ENCODE results near the gene ALPK3.
"Not testable (repeated sequence)": the region's sequence is repeated elsewhere in the genome, so short reads cannot be mapped to it uniquely, and the experiment has no call there.

Gene ALPK3

DNA sequence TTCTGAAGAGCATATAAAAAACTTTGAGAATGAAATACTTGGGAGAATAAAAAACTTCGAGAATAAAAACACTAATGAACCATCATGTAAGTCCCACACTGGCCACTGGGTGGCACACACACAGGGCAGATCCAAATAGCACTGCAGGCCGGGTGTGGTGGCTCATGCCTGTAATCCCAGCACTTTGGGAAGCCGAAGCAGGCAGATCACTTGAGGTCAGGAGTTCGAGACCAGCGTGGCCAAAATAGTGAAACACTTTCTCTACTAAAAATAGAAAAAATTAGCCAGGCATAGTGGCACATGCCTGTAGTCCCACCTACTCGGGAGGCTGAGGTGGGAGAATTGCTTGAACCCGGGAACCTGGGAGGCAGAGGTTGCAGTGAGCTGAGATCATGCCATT lies 28.5 kb downstream of the ALPK3 start:
- H3K79me2 ChIP-seq (ENCODE audit: low read length); H3K36me3 ChIP-seq (replicated peaks; ENCODE audit: low read depth, low read length); H3K27ac ChIP-seq (ENCODE audit: low read length); H3K4me3 ChIP-seq (ENCODE audit: low read length); H3K9ac ChIP-seq (ENCODE audit: low read length); H4K20me1 ChIP-seq (ENCODE audit: insufficient read depth, low read length); H3K4me2 ChIP-seq (ENCODE audit: low read length); H2AFZ ChIP-seq (ENCODE audit: low read depth, low read length); H3K4me1 ChIP-seq (ENCODE audit: low read length); H3K9me3 ChIP-seq (ENCODE audit: insufficient read depth, low read length); H3K27me3 ChIP-seq (ENCODE audit: low read depth, low read length): not testable (repeated sequence)
- TF ChIP-seq CTCF (IDR thresholded peaks at IDR 0.05; ENCODE audit: low read depth, low read length) = peak; percentile 70

DNA sequence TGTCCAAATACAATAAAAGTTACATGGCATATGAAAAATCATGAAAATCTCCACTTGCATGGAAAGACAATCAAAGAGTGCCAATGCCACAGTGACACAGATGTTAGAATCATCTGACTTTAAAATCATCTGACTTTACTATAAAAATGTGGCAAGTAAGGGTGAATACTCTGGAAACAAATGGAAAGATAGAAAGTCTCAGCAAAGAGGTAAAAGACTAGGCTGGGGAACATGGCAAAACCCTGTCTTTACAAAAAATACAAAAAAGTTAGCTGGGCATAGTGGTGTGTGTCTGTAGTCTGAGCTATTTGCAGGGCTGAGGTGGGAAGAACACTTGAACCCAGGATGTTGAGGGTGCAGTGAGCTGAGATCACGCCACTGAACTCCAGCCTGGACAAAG lies 29.1 kb downstream of the ALPK3 start:
- no peaks in the 10 kb centered on the region for H3K36me3 ChIP-seq (replicated peaks; ENCODE audit: low read depth, low read length)
- H3K79me2 ChIP-seq (ENCODE audit: low read length) = no peaks in the 10 kb centered on the region
- H3K4me1 ChIP-seq (ENCODE audit: low read length) = no peaks in the 10 kb centered on the region
- peaks cover 7% of the 10 kb centered on the region; the same call in 1 of the 2 replicates for H3K9me3 ChIP-seq (ENCODE audit: insufficient read depth, low read length)
- no peak for TF ChIP-seq EZH2phosphoT487 (IDR thresholded peaks at IDR 0.05; ENCODE audit: low read depth)
- no peak for TF ChIP-seq CTCF (IDR thresholded peaks at IDR 0.05; ENCODE audit: low read depth, low read length)
- H3K27me3 ChIP-seq (ENCODE audit: low read depth, low read length) = no peaks in the 10 kb centered on the region
- no peak overlapping the region for H3K4me3 ChIP-seq (ENCODE audit: low read length)
- H3K27ac ChIP-seq (ENCODE audit: low read length) = no peak overlapping the region
- H4K20me1 ChIP-seq (ENCODE audit: insufficient read depth, low read length) = no peaks in the 10 kb centered on the region
- H3K9ac ChIP-seq (ENCODE audit: low read length) = no peak overlapping the region
- no peak overlapping the region for H3K4me2 ChIP-seq (ENCODE audit: low read length)
- H2AFZ ChIP-seq (ENCODE audit: low read depth, low read length) = no peak overlapping the region

DNA sequence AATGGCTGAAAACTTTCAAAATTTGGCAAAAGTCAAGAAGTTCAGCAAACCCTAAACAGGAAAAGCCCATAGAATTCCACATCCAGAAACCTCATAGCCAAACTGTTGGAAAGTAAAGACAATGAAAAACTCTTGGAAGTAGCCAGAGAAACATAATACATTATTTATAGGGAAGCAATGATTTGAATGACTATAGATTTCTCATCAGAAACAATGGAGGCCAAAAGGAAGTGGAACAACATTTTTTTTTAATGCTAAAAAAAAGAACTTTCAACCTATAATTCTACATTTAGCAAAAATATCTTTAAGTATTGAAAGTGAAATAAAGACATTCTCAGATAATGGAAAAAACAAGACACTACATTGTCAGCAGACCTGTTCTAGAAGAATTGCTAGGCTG lies 30.2 kb downstream of the ALPK3 start:
- no peak overlapping the region for H3K4me3 ChIP-seq (ENCODE audit: low read length)
- H3K9ac ChIP-seq (ENCODE audit: low read length) = no peak overlapping the region
- no peaks in the 10 kb centered on the region for H3K4me1 ChIP-seq (ENCODE audit: low read length)
- H3K27ac ChIP-seq (ENCODE audit: low read length) = no peak overlapping the region
- H2AFZ ChIP-seq (ENCODE audit: low read depth, low read length) = no peak overlapping the region
- H3K79me2 ChIP-seq (ENCODE audit: low read length) = no peaks in the 10 kb centered on the region
- no peaks in the 10 kb centered on the region for H3K36me3 ChIP-seq (replicated peaks; ENCODE audit: low read depth, low read length)
- H3K9me3 ChIP-seq (ENCODE audit: insufficient read depth, low read length) = peaks cover 7% of the 10 kb centered on the region; the same call in 1 of the 2 replicates
- no peaks in the 10 kb centered on the region for H4K20me1 ChIP-seq (ENCODE audit: insufficient read depth, low read length)
- TF ChIP-seq EZH2phosphoT487 (IDR thresholded peaks at IDR 0.05; ENCODE audit: low read depth) (no peak), CTCF (IDR thresholded peaks at IDR 0.05; ENCODE audit: low read depth, low read length) (no peak)
- H3K27me3 ChIP-seq (ENCODE audit: low read depth, low read length) = no peaks in the 10 kb centered on the region
- no peak overlapping the region for H3K4me2 ChIP-seq (ENCODE audit: low read length)

DNA sequence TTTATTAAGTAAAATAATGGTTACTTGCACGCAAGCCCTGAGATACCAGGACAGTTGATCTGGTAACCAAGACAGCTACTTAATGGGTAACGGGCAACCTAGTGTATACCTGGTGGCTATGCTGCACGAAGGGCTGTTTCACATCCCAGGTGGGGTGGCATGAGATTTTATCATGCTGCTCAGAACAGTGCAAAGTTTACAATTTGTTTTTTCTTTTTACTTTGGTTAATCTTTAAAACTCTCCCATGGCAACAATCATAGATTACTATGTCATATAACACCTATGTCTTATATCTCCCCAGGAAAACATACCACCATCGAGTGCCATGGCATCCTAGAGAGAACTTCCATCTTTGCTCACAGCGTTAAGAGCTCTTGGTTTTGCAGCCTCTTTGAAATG lies 35.1 kb downstream of the ALPK3 start:
- no peak overlapping the region for H3K9ac ChIP-seq (ENCODE audit: low read length)
- TF ChIP-seq EZH2phosphoT487 (IDR thresholded peaks at IDR 0.05; ENCODE audit: low read depth) = no peak

GRCh38 chr15:84855136-84855535 lies 38.0 kb downstream of the ALPK3 start:
- peak overlapping the region; percentile 62 for H3K4me2 ChIP-seq (ENCODE audit: low read length)
- H2AFZ ChIP-seq (ENCODE audit: low read depth, low read length) = no peak overlapping the region
- H3K27ac ChIP-seq (ENCODE audit: low read length) = peak overlapping the region; percentile 66
- H4K20me1 ChIP-seq (ENCODE audit: insufficient read depth, low read length) = no peaks in the 10 kb centered on the region
- H3K4me1 ChIP-seq (ENCODE audit: low read length) = peaks cover 33% of the 10 kb centered on the region
- no peaks in the 10 kb centered on the region for H3K36me3 ChIP-seq (replicated peaks; ENCODE audit: low read depth, low read length)
- H3K9me3 ChIP-seq (ENCODE audit: insufficient read depth, low read length) = no peaks in the 10 kb centered on the region
- TF ChIP-seq CTCF (IDR thresholded peaks at IDR 0.05; ENCODE audit: low read depth, low read length) (no peak), EZH2phosphoT487 (IDR thresholded peaks at IDR 0.05; ENCODE audit: low read depth) (no peak)
- H3K9ac ChIP-seq (ENCODE audit: low read length) = no peak overlapping the region
- H3K4me3 ChIP-seq (ENCODE audit: low read length) = no peak overlapping the region
- no peaks in the 10 kb centered on the region for H3K79me2 ChIP-seq (ENCODE audit: low read length)
- H3K27me3 ChIP-seq (ENCODE audit: low read depth, low read length) = no peaks in the 10 kb centered on the region

More for the DNA sequence above, 35.1 kb downstream of the ALPK3 start:
- H3K79me2 ChIP-seq (ENCODE audit: low read length) = no peaks in the 10 kb centered on the region
- no peaks in the 10 kb centered on the region for H3K36me3 ChIP-seq (replicated peaks; ENCODE audit: low read depth, low read length)
- no peaks in the 10 kb centered on the region for H4K20me1 ChIP-seq (ENCODE audit: insufficient read depth, low read length)
- no peak overlapping the region for H2AFZ ChIP-seq (ENCODE audit: low read depth, low read length)
- H3K4me3 ChIP-seq (ENCODE audit: low read length) = no peak overlapping the region
- no peaks in the 10 kb centered on the region for H3K27me3 ChIP-seq (ENCODE audit: low read depth, low read length)
- H3K9me3 ChIP-seq (ENCODE audit: insufficient read depth, low read length) = peaks cover 1% of the 10 kb centered on the region; the same call in 1 of the 2 replicates
- H3K4me1 ChIP-seq (ENCODE audit: low read length) = peaks cover 21% of the 10 kb centered on the region
- no peak overlapping the region for H3K27ac ChIP-seq (ENCODE audit: low read length)
- no peak overlapping the region for H3K4me2 ChIP-seq (ENCODE audit: low read length)
